IPS-15b (cell line): ENCODE data around the gene DCTN3.

ENCODE experiments used
- H3K27me3 ChIP-seq: one replicate; pipeline ENCODE4 v1.6.1; 2013; ENCODE audit warnings: low read length; ENCODE audit not compliant: control insufficient read depth, insufficient read depth
- H3K36me3 ChIP-seq: one replicate; pipeline ENCODE4 v1.6.1; 2013; ENCODE audit warnings: low read length; ENCODE audit not compliant: control insufficient read depth, insufficient read depth
- H3K4me1 ChIP-seq: one replicate; pipeline ENCODE4 v1.6.1; 2013; ENCODE audit warnings: mild to moderate bottlenecking, low read length; ENCODE audit not compliant: control insufficient read depth, insufficient read depth
- H3K4me3 ChIP-seq: one replicate; pipeline ENCODE4 v1.5.1; 2013; ENCODE audit warnings: low read depth, low read length
- H3K9ac ChIP-seq: one replicate; pipeline ENCODE4 v1.6.1; 2013; ENCODE audit warnings: low read depth, mild to moderate bottlenecking, low read length
- H3K9me3 ChIP-seq: one replicate; pipeline ENCODE4 v1.6.1; 2013; ENCODE audit warnings: mild to moderate bottlenecking, low read length; ENCODE audit not compliant: control insufficient read depth, insufficient read depth

DCTN3 gene

GRCh38 chr9:34611251-34611810, 9.0 kb downstream of the DCTN3 start:
- H3K36me3 ChIP-seq = no peaks in the 10 kb centered on the region

GRCh38 chr9:34610434-34611206, 9.7 kb downstream of the DCTN3 start:
- H3K4me3 ChIP-seq = peak overlapping the region; percentile 91
- H3K9me3 ChIP-seq = no peaks in the 10 kb centered on the region
- H3K36me3 ChIP-seq = no peaks in the 10 kb centered on the region
- peaks cover 11% of the 10 kb centered on the region for H3K27me3 ChIP-seq
- peaks cover 2% of the 10 kb centered on the region for H3K4me1 ChIP-seq
- no peak overlapping the region for H3K9ac ChIP-seq

More at GRCh38 chr9:34611251-34611810, 9.0 kb downstream of the DCTN3 start:
- Histone ChIP-seq H3K9me3 (no peaks in the 10 kb centered on the region), H3K27me3 (peaks cover 4% of the 10 kb centered on the region), H3K4me1 (peaks cover 2% of the 10 kb centered on the region), H3K9ac (peak overlapping the region; percentile 89), H3K4me3 (peak overlapping the region; percentile 91)

DNA sequence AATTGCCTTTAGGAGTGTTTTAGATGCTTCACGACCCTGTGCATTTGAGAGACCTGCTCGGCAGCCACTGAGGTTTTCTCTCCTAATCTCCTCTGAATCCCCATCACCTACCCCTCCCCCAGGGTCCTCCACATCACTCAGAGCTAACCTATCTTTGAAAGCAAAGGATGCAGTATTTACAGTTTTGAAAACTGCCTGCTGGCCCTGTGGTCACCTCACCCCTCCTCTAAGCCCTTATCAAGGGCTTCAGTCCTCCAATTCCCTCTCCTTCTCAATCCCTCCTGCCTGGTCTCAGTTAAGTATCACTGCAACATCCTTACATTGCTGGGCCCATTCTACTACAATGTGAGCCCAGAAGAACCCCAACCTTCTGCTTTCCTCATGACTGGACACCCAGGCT, 13.0 kb downstream of the DCTN3 start:
- no peaks in the 10 kb centered on the region for H3K9me3 ChIP-seq
- H3K27me3 ChIP-seq = peaks cover 7% of the 10 kb centered on the region
- no peak overlapping the region for H3K4me3 ChIP-seq
- H3K9ac ChIP-seq = no peak overlapping the region
- H3K36me3 ChIP-seq = no peaks in the 10 kb centered on the region
- peaks cover 2% of the 10 kb centered on the region for H3K4me1 ChIP-seq

GRCh38 chr9:34606905-34607304, 13.4 kb downstream of the DCTN3 start:
- Histone ChIP-seq H3K9ac (no peak overlapping the region), H3K4me3 (no peak overlapping the region), H3K9me3 (no peaks in the 10 kb centered on the region), H3K36me3 (no peaks in the 10 kb centered on the region), H3K4me1 (peaks cover 2% of the 10 kb centered on the region), H3K27me3 (peaks cover 7% of the 10 kb centered on the region)

- Histone ChIP-seq H3K9ac (no peak overlapping the region), H3K9me3 (no peaks in the 10 kb centered on the region), H3K36me3 (no peaks in the 10 kb centered on the region), H3K27me3 (peaks cover 7% of the 10 kb centered on the region), H3K4me1 (no peaks in the 10 kb centered on the region), H3K4me3 (no peak overlapping the region)
Measured at GRCh38 chr9:34606190-34606589, 14.1 kb downstream of the DCTN3 start.

DNA sequence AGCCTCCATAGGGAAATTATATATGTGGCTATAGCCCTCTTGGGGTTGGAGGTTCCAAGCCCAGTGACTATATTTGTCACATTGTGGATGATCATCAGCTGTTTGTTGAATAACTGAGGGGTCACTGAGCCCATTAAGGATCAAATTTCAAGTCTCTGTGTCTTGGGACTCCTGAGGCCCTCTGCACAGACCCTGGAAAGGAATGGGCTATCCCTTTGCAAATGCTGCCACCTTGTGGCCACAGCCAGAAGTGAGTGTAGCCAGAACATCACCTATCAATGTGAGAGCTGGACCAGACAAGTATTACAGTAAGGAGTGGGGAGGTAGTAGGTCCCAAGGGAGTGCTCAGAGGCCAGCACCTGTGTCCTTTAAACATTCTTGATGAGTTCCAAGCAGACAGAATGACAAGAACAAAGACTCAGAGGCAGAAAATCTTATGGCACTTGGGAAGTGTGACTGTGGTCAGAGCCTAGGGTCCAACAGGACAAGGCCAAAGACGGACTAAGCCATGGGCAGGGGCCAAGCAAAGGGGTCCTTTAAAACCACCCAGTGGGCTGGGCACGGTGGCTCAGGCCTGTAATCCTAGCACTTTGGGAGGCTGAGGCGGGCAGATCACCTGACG, 16.6 kb downstream of the DCTN3 start:
- Histone ChIP-seq H3K27me3 (peaks cover 7% of the 10 kb centered on the region), H3K9ac (no peak overlapping the region), H3K9me3 (no peaks in the 10 kb centered on the region), H3K4me3 (no peak overlapping the region), H3K4me1 (no peaks in the 10 kb centered on the region), H3K36me3 (no peaks in the 10 kb centered on the region)

- H3K27me3 ChIP-seq = peaks cover 7% of the 10 kb centered on the region
- no peaks in the 10 kb centered on the region for H3K36me3 ChIP-seq
- no peaks in the 10 kb centered on the region for H3K9me3 ChIP-seq
- H3K9ac ChIP-seq = no peak overlapping the region
- no peak overlapping the region for H3K4me3 ChIP-seq
- no peaks in the 10 kb centered on the region for H3K4me1 ChIP-seq
Measured at GRCh38 chr9:34601937-34602573, 18.2 kb downstream of the DCTN3 start.

- H3K27me3 ChIP-seq = peaks cover 6% of the 10 kb centered on the region
- no peak overlapping the region for H3K4me3 ChIP-seq
- no peaks in the 10 kb centered on the region for H3K4me1 ChIP-seq
- H3K9ac ChIP-seq = no peak overlapping the region
- no peaks in the 10 kb centered on the region for H3K9me3 ChIP-seq
- H3K36me3 ChIP-seq = no peaks in the 10 kb centered on the region
Measured at GRCh38 chr9:34600908-34601307, 19.4 kb downstream of the DCTN3 start.

DNA sequence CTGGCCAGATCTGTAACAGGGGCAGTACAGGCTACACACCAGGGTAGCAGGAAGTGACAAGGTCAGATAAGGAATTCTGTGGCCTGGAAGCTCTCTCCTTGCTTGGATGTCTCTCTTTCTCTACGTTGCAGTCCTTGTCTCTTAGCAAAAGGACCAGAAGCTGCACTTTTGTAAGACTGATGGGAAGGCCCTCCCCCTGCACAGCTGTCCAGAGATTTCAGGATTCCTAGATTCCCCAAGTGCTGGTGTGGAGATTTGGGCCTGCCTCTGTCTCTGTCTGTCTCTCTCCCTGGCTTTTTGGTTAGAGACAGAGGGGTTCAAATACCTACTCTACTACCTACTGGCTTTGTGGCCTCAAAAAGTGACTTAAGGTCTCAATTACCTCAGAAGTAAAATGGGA, 20.7 kb downstream of the DCTN3 start:
- Histone ChIP-seq H3K4me1 (no peaks in the 10 kb centered on the region), H3K9ac (no peak overlapping the region), H3K36me3 (no peaks in the 10 kb centered on the region), H3K4me3 (no peak overlapping the region), H3K27me3 (peaks cover 6% of the 10 kb centered on the region), H3K9me3 (no peaks in the 10 kb centered on the region)

- Histone ChIP-seq H3K4me1 (peaks cover 9% of the 10 kb centered on the region), H3K9ac (no peak overlapping the region), H3K36me3 (no peaks in the 10 kb centered on the region), H3K9me3 (no peaks in the 10 kb centered on the region), H3K4me3 (no peak overlapping the region), H3K27me3 (peaks cover 47% of the 10 kb centered on the region)
Measured at GRCh38 chr9:34594177-34594576, 26.1 kb downstream of the DCTN3 start.

GRCh38 chr9:34592895-34593601, 27.2 kb downstream of the DCTN3 start:
- Histone ChIP-seq H3K27me3 (peaks cover 59% of the 10 kb centered on the region), H3K36me3 (no peaks in the 10 kb centered on the region), H3K4me3 (peak overlapping the region; percentile 39), H3K9me3 (no peaks in the 10 kb centered on the region), H3K9ac (no peak overlapping the region), H3K4me1 (peaks cover 14% of the 10 kb centered on the region)
